ENCODE results near the gene ZNF837. TPM values are rescaled to one million over a fixed set of nuclear protein-coding genes. Genes with fewer than 3 reads are reported as not detected.
A peak's percentile ranks its signal among the peaks of the same experiment; 100 is the strongest.
"Not testable (repeated sequence)": the region's sequence is repeated elsewhere in the genome, so short reads cannot be mapped to it uniquely, and the experiment has no call there.

The ZNF837 gene
- total RNA-seq, 2 donors from 2014 or later: 1.2 to 1.6 TPM

GRCh38 chr19:58355908-58356765, 24.7 kb downstream of the ZNF837 start:
- peak in 1 of 3 donors; percentile 18 for DNase-seq
- peak overlapping the region; percentile 41 for H3K27ac Mint-ChIP-seq
- peak; percentile 76 for ATAC-seq
- peak overlapping the region; percentile 57 for H3K4me3 Mint-ChIP-seq
- H3K4me1 Mint-ChIP-seq: peaks cover 2% of the 10 kb centered on the region
- no peaks in the 10 kb centered on the region for H3K9me3 ChIP-seq (ENCODE audit: control insufficient read depth, low read length, poor library complexity, severe bottlenecking)
- H3K36me3 Mint-ChIP-seq (ENCODE audit: low read depth): no peaks in the 10 kb centered on the region
- no peaks in the 10 kb centered on the region for H3K27me3 Mint-ChIP-seq

GRCh38 chr19:58355215-58355796, 25.5 kb downstream of the ZNF837 start:
- Mint-ChIP-seq H3K36me3 (ENCODE audit: low read depth) (no peaks in the 10 kb centered on the region), H3K27ac (no peak overlapping the region), H3K4me1 (peaks cover 2% of the 10 kb centered on the region), H3K27me3 (no peaks in the 10 kb centered on the region), H3K4me3 (peak overlapping the region; percentile 43)
- no peak for ATAC-seq
- no peak for DNase-seq
- no peaks in the 10 kb centered on the region for H3K9me3 ChIP-seq (ENCODE audit: control insufficient read depth, low read length, poor library complexity, severe bottlenecking)

- no peak overlapping the region for H3K4me3 Mint-ChIP-seq
- H3K4me1 Mint-ChIP-seq: peaks cover 4% of the 10 kb centered on the region
- no peak overlapping the region for H3K27ac Mint-ChIP-seq
- DNase-seq (no peak), ATAC-seq (no peak)
- H3K27me3 Mint-ChIP-seq: no peaks in the 10 kb centered on the region
- no peaks in the 10 kb centered on the region for H3K9me3 ChIP-seq (ENCODE audit: control insufficient read depth, low read length, poor library complexity, severe bottlenecking)
- H3K36me3 Mint-ChIP-seq (ENCODE audit: low read depth): peaks cover 2% of the 10 kb centered on the region
Observed at GRCh38 chr19:58354478-58355030, 26.3 kb downstream of the ZNF837 start.

- H3K9me3 ChIP-seq (ENCODE audit: control insufficient read depth, low read length, poor library complexity, severe bottlenecking): no peaks in the 10 kb centered on the region
- H3K27me3 Mint-ChIP-seq: no peaks in the 10 kb centered on the region
- no peak overlapping the region for H3K27ac Mint-ChIP-seq
- DNase-seq (no peak), ATAC-seq (no peak)
- no peak overlapping the region for H3K4me3 Mint-ChIP-seq
- peaks cover 6% of the 10 kb centered on the region for H3K4me1 Mint-ChIP-seq
- peaks cover 4% of the 10 kb centered on the region for H3K36me3 Mint-ChIP-seq (ENCODE audit: low read depth)
Observed at GRCh38 chr19:58353717-58354477, 26.9 kb downstream of the ZNF837 start.

- no peak within 1 kb of the TSS for H3K27ac Mint-ChIP-seq
- ATAC-seq: no peak
Observed at GRCh38 chr19:58352760-58353671, 27.8 kb downstream of the ZNF837 start, which contains the start of gene A1BG. Gene A1BG (minus strand): TSS chr19:58353492. CDS start chr19:58353437, 55 bp downstream.

GRCh38 chr19:58351990-58352755, 28.7 kb downstream of the ZNF837 start:
- H3K36me3 Mint-ChIP-seq (ENCODE audit: low read depth): peaks cover 4% of the 10 kb centered on the region
- peaks cover 6% of the 10 kb centered on the region for H3K4me1 Mint-ChIP-seq
- H3K4me3 Mint-ChIP-seq: no peak overlapping the region
- ATAC-seq (no peak), DNase-seq (no peak)
- H3K9me3 ChIP-seq (ENCODE audit: control insufficient read depth, low read length, poor library complexity, severe bottlenecking): no peaks in the 10 kb centered on the region
- H3K27ac Mint-ChIP-seq: no peak overlapping the region
- no peaks in the 10 kb centered on the region for H3K27me3 Mint-ChIP-seq

More at GRCh38 chr19:58352760-58353671, 27.8 kb downstream of the ZNF837 start, which contains the start of gene A1BG:
- Mint-ChIP-seq H3K27me3 (no peaks in the 10 kb centered on the region), H3K36me3 (ENCODE audit: low read depth) (peaks cover 4% of the 10 kb centered on the region), H3K4me3 (no peak within 1 kb of the TSS), H3K4me1 (peaks cover 6% of the 10 kb centered on the region)
- no peak for DNase-seq
- no peaks in the 10 kb centered on the region for H3K9me3 ChIP-seq (ENCODE audit: control insufficient read depth, low read length, poor library complexity, severe bottlenecking)

GRCh38 chr19:58351558-58351878, 29.3 kb downstream of the ZNF837 start:
- DNase-seq (no peak), ATAC-seq (no peak)
- H3K9me3 ChIP-seq (ENCODE audit: control insufficient read depth, low read length, poor library complexity, severe bottlenecking): no peaks in the 10 kb centered on the region
- Mint-ChIP-seq H3K4me1 (peaks cover 9% of the 10 kb centered on the region), H3K27ac (no peak overlapping the region), H3K4me3 (no peak overlapping the region), H3K27me3 (no peaks in the 10 kb centered on the region), H3K36me3 (ENCODE audit: low read depth) (peaks cover 4% of the 10 kb centered on the region)

GRCh38 chr19:58350871-58351557, 29.8 kb downstream of the ZNF837 start:
- Mint-ChIP-seq H3K27ac (no peak overlapping the region), H3K27me3 (no peaks in the 10 kb centered on the region), H3K4me1 (peaks cover 9% of the 10 kb centered on the region), H3K36me3 (ENCODE audit: low read depth) (peaks cover 4% of the 10 kb centered on the region), H3K4me3 (no peak overlapping the region)
- ATAC-seq (no peak), DNase-seq (no peak)
- H3K9me3 ChIP-seq (ENCODE audit: control insufficient read depth, low read length, poor library complexity, severe bottlenecking): no peaks in the 10 kb centered on the region

- no peak for DNase-seq
- no peaks in the 10 kb centered on the region for H3K9me3 ChIP-seq (ENCODE audit: control insufficient read depth, low read length, poor library complexity, severe bottlenecking)
- peaks cover 4% of the 10 kb centered on the region for H3K36me3 Mint-ChIP-seq (ENCODE audit: low read depth)
- no peak for ATAC-seq
- peak overlapping the region; percentile 53 for H3K4me3 Mint-ChIP-seq
- H3K27me3 Mint-ChIP-seq: no peaks in the 10 kb centered on the region
- H3K4me1 Mint-ChIP-seq: peaks cover 15% of the 10 kb centered on the region
- no peak overlapping the region for H3K27ac Mint-ChIP-seq
Observed at GRCh38 chr19:58350001-58350861, 30.6 kb downstream of the ZNF837 start.

GRCh38 chr19:58349590-58349989, 31.2 kb downstream of the ZNF837 start:
- Mint-ChIP-seq H3K4me3 (peak overlapping the region; percentile 53), H3K4me1 (peaks cover 15% of the 10 kb centered on the region), H3K27me3 (no peaks in the 10 kb centered on the region), H3K36me3 (ENCODE audit: low read depth) (peaks cover 4% of the 10 kb centered on the region), H3K27ac (no peak overlapping the region)
- DNase-seq: no peak
- no peaks in the 10 kb centered on the region for H3K9me3 ChIP-seq (ENCODE audit: control insufficient read depth, low read length, poor library complexity, severe bottlenecking)
- ATAC-seq: no peak

- Mint-ChIP-seq H3K4me1 (peaks cover 15% of the 10 kb centered on the region), H3K27ac (peak overlapping the region; percentile 85), H3K4me3 (peak overlapping the region; percentile 91)
- H3K36me3 Mint-ChIP-seq (ENCODE audit: low read depth); H3K27me3 Mint-ChIP-seq; H3K9me3 ChIP-seq (ENCODE audit: control insufficient read depth, low read length, poor library complexity, severe bottlenecking); DNase-seq: not testable (repeated sequence)
- ATAC-seq: peak; percentile 12
Observed at GRCh38 chr19:58348080-58348479, 32.8 kb downstream of the ZNF837 start.

Data from T-helper 17 cell (primary cell).